CD4-positive, alpha-beta T cell (primary cell): ENCODE results near the gene ILRUN. TPM values are rescaled to one million over a fixed set of nuclear protein-coding genes. Genes with fewer than 3 reads are reported as not detected.
"Not testable (repeated sequence)": the region's sequence is repeated elsewhere in the genome, so short reads cannot be mapped to it uniquely, and the experiment has no call there.

ENCODE experiments used
- ATAC-seq: fragments of 200-7000 bp; cut with Tn5 transposase; one replicate; pipeline ENCODE4 v1.10.0; 2022; ENCODE audit warnings: mild to moderate bottlenecking; ENCODE audit not compliant: poor library complexity
- CTCF ChIA-PET: fragments of 350-600 bp; sonication (Branson Sonifier 250); formaldehyde crosslinking; loops from one replicate; lab custom pipeline; 2021; ENCODE audit warnings: antibody characterized with exemption, inconsistent platforms; lab: Charles Lee
- POLR2A ChIA-PET: fragments of 350-600 bp; sonication (Branson Sonifier 250); formaldehyde crosslinking; loops from one replicate; lab custom pipeline; 2021; ENCODE audit warnings: antibody characterized with exemption, inconsistent platforms; lab: Charles Lee
- DNase-seq, 14 experiments: peaks; one replicate each; pipeline ENCODE4 v3.0.0-alpha.2; 2013 to 2020; ENCODE audit warnings: mixed read lengths in 2 of 14
- H3K27ac ChIP-seq, 2 donors: one replicate each; pipeline versions ENCODE4 v1.5.1 to v1.7.0; 2013; ENCODE audit warnings: low read length in 2 of 2, low read depth in 1 of 2, mild to moderate bottlenecking in 1 of 2
- H3K27me3 ChIP-seq, 2 experiments: 1 replicate in 1 of 2; 2 replicates in 1 of 2; pipeline versions ENCODE4 v1.6.1 to v1.7.0; 2013; ENCODE audit warnings: low read length in 2 of 2, control low read depth in 1 of 2, mild to moderate bottlenecking in 1 of 2, moderate library complexity in 1 of 2; ENCODE audit not compliant: insufficient read depth in 2 of 2, control insufficient read depth in 1 of 2
- H3K36me3 ChIP-seq: one replicate; pipeline ENCODE4 v1.6.1; 2013; ENCODE audit warnings: low read length, control low read depth; ENCODE audit not compliant: insufficient read depth
- H3K4me1 ChIP-seq: one replicate; pipeline ENCODE4 v1.6.1; 2013; ENCODE audit warnings: low read length, control low read depth; ENCODE audit not compliant: insufficient read depth
- H3K4me3 ChIP-seq: one replicate; pipeline ENCODE4 v1.5.1; 2013; ENCODE audit warnings: mild to moderate bottlenecking, low read length, moderate library complexity
- H3K9me3 ChIP-seq, 2 experiments: 1 replicate in 1 of 2; 2 replicates in 1 of 2; pipeline versions ENCODE4 v1.6.1 to v1.7.0; 2013; ENCODE audit warnings: low read length in 2 of 2, mild to moderate bottlenecking in 2 of 2, control low read depth in 1 of 2, moderate library complexity in 1 of 2; ENCODE audit not compliant: control insufficient read depth in 1 of 2, insufficient read depth in 1 of 2
- H3K27ac Mint-ChIP-seq: one replicate; pipeline ENCODE4 v1.8.0; 2020; ENCODE audit warnings: mixed read lengths
- H3K27me3 Mint-ChIP-seq: one replicate; pipeline ENCODE4 v1.8.0; 2021; ENCODE audit warnings: mixed read lengths
- H3K36me3 Mint-ChIP-seq: one replicate; pipeline ENCODE4 v1.8.0; 2021; ENCODE audit warnings: low read depth, mixed read lengths
- H3K4me1 Mint-ChIP-seq: one replicate; pipeline ENCODE4 v1.8.0; 2021; ENCODE audit warnings: low read depth, mixed read lengths
- H3K4me3 Mint-ChIP-seq: one replicate; pipeline ENCODE4 v1.8.0; 2020; ENCODE audit warnings: mild to moderate bottlenecking, mixed read lengths
- H3K9me3 Mint-ChIP-seq: one replicate; pipeline ENCODE4 v1.8.0; 2020; ENCODE audit warnings: mixed read lengths
- intact Hi-C, 2 experiments: fragments of 100-400 bp; cut with DNase I in 1 of 2; cut with micrococcal nuclease in 1 of 2; formaldehyde crosslinking; loops; one replicate each; pipeline versions ENCODE4 v1.15.1 to v1.9.0; 2023 to 2025; cut with DNase I, micrococcal nuclease
- total RNA-seq, 174 experiments: library from RNA in 2 of 174; stranded (reverse) in 2 of 174; gene quantifications; one replicate each; pipeline ENCODE4 v1.2.3 and lab custom pipeline; 2021 to 2026
- TF ChIP-seq, protein P1 (sequence below): fragments of 200-600 bp; IDR thresholded peaks from one replicate; pipeline ENCODE4 v1.8.0; 2022; ENCODE audit warnings: antibody characterized with exemption, mild to moderate bottlenecking

Gene ILRUN
- total RNA-seq, 2 experiments from 2014 or later: 44.9 to 49.4 TPM

GRCh38 chr6:34654061-34654710 is 42.4 kb downstream of the ILRUN start:
- H3K27ac ChIP-seq: no peak overlapping the region
- peaks cover 31% of the 10 kb centered on the region for H3K4me1 ChIP-seq
- peak overlapping the region; percentile 29 for H3K27ac Mint-ChIP-seq

DNA sequence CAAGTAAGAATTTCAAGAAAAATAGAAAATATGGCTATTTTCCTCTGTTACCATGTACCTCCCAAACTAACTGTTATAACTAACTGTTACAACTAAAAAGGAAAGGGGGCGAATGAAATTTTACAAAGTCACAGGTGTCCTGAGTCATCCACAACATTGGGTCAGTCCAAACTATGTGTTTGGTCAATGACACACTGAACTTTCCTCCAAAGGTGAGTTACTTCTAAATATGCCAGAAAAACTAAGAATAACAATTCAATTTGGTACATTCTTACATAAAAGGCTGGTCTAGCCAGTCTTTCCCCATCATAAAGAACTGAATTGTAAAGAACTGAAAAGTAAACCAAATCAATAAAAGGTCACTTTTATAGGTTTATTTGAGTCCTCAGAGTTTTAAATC is 44.3 kb downstream of the ILRUN start:
- CTCF ChIA-PET: no interaction called here

More at GRCh38 chr6:34654061-34654710, 42.4 kb downstream of the ILRUN start:
- ATAC-seq (no peak), DNase-seq (no peak)
- H3K4me1 Mint-ChIP-seq: peaks cover 61% of the 10 kb centered on the region
- Histone ChIP-seq H3K9me3 (no peaks in the 10 kb centered on the region), H3K4me3 (no peak overlapping the region), H3K36me3 (peaks cover 21% of the 10 kb centered on the region), H3K27me3 (no peaks in the 10 kb centered on the region)
- H3K9me3 Mint-ChIP-seq: no peaks in the 10 kb centered on the region
- TF ChIP-seq, protein P1, sequence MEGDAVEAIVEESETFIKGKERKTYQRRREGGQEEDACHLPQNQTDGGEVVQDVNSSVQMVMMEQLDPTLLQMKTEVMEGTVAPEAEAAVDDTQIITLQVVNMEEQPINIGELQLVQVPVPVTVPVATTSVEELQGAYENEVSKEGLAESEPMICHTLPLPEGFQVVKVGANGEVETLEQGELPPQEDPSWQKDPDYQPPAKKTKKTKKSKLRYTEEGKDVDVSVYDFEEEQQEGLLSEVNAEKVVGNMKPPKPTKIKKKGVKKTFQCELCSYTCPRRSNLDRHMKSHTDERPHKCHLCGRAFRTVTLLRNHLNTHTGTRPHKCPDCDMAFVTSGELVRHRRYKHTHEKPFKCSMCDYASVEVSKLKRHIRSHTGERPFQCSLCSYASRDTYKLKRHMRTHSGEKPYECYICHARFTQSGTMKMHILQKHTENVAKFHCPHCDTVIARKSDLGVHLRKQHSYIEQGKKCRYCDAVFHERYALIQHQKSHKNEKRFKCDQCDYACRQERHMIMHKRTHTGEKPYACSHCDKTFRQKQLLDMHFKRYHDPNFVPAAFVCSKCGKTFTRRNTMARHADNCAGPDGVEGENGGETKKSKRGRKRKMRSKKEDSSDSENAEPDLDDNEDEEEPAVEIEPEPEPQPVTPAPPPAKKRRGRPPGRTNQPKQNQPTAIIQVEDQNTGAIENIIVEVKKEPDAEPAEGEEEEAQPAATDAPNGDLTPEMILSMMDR: no peak
- H3K36me3 Mint-ChIP-seq: peaks cover 50% of the 10 kb centered on the region
- no peaks in the 10 kb centered on the region for H3K27me3 Mint-ChIP-seq
- no peak overlapping the region for H3K4me3 Mint-ChIP-seq
- intact Hi-C loops: loop anchor here in 1 of 2 experiments (2.0 kb wide), 1 partner anchor 15 kb away; no protein-coding TSS in a partner anchor
- POLR2A ChIA-PET: interaction anchor here (1.0 to 4.3 kb wide), 3 partner anchors 11 to 103 kb away, joined by 3 to 69 read pairs (median 5); partner anchors contain the start of gene SNRPC
- CTCF ChIA-PET: interaction anchor here (0.9 kb wide), 1 partner anchor 458 kb away, joined by 3 read pairs; no protein-coding TSS in a partner anchor

GRCh38 chr6:34650823-34651222 is 45.7 kb downstream of the ILRUN start:
- intact Hi-C loops: no loop called here
- Histone ChIP-seq H3K4me1 (peaks cover 5% of the 10 kb centered on the region), H3K9me3 (no peaks in the 10 kb centered on the region), H3K36me3 (peaks cover 32% of the 10 kb centered on the region), H3K27ac (no peak overlapping the region), H3K27me3 (no peaks in the 10 kb centered on the region), H3K4me3 (no peak overlapping the region)
- ChIA-PET CTCF (interaction anchor here (0.6 to 0.7 kb wide), 2 partner anchors 10 to 464 kb away, joined by 3 to 4 read pairs; no protein-coding TSS in a partner anchor), POLR2A (interaction anchor here (1.2 to 1.3 kb wide), 2 partner anchors 12 to 22 kb away, joined by 3 read pairs; no protein-coding TSS in a partner anchor)
- Mint-ChIP-seq H3K4me3 (no peak overlapping the region), H3K27ac (no peak overlapping the region), H3K9me3 (no peaks in the 10 kb centered on the region), H3K27me3 (no peaks in the 10 kb centered on the region), H3K36me3 (peaks cover 76% of the 10 kb centered on the region), H3K4me1 (peaks cover 50% of the 10 kb centered on the region)
- TF ChIP-seq, protein P1: no peak
- DNase-seq: no peak
- ATAC-seq: no peak

More for the DNA sequence above, 44.3 kb downstream of the ILRUN start:
- Histone ChIP-seq H3K4me3 (no peak overlapping the region), H3K27me3 (no peaks in the 10 kb centered on the region), H3K9me3 (no peaks in the 10 kb centered on the region), H3K36me3 (peaks cover 21% of the 10 kb centered on the region), H3K27ac (no peak overlapping the region), H3K4me1 (peaks cover 19% of the 10 kb centered on the region)
- DNase-seq: no peak
- H3K27ac Mint-ChIP-seq: no peak overlapping the region
- intact Hi-C loops: no loop called here
- peaks cover 54% of the 10 kb centered on the region for H3K4me1 Mint-ChIP-seq
- TF ChIP-seq, protein P1: no peak
- no peaks in the 10 kb centered on the region for H3K9me3 Mint-ChIP-seq
- no peaks in the 10 kb centered on the region for H3K27me3 Mint-ChIP-seq
- POLR2A ChIA-PET: no interaction called here
- H3K36me3 Mint-ChIP-seq: peaks cover 62% of the 10 kb centered on the region
- no peak overlapping the region for H3K4me3 Mint-ChIP-seq
- no peak for ATAC-seq

DNA sequence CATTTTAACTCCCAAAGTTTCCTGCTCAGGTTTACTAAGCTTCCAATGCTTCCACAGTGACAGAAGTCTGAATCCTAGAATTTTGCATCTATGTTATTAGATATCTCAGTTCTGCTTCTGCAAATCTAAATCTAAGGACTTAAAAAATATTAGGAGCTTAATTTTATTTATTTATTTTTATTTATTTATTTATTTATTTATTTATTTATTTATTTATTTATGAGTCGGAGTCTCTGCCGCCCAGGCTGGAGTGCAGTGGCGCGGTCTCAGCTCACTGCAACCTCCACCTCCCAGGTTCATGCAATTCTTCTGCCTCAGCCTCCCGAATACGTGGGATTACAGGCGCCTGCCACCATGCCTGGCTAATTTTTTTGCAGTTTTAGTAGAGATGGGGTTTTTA is 46.3 kb downstream of the ILRUN start:
- peaks cover 76% of the 10 kb centered on the region for H3K36me3 Mint-ChIP-seq
- DNase-seq, H3K27me3 Mint-ChIP-seq, H3K4me3 ChIP-seq, H3K27me3 ChIP-seq, H3K27ac Mint-ChIP-seq, H3K27ac ChIP-seq, H3K9me3 ChIP-seq, ATAC-seq, H3K4me1 ChIP-seq, intact Hi-C loops, H3K4me3 Mint-ChIP-seq, H3K9me3 Mint-ChIP-seq: not testable (repeated sequence)
- H3K4me1 Mint-ChIP-seq: peaks cover 46% of the 10 kb centered on the region
- ChIA-PET CTCF (interaction anchor here (0.6 kb wide), 1 partner anchor 463 kb away, joined by 4 read pairs; no protein-coding TSS in a partner anchor), POLR2A (interaction anchor here (1.2 to 1.3 kb wide), 2 partner anchors 11 to 23 kb away, joined by 3 read pairs; no protein-coding TSS in a partner anchor)
- H3K36me3 ChIP-seq: peaks cover 37% of the 10 kb centered on the region
